GM20431 (cell line): ENCODE measurements around the gene ZNF146.
"Not testable (repeated sequence)": the region's sequence is repeated elsewhere in the genome, so short reads cannot be mapped to it uniquely, and the experiment has no call there.

Experiments
- in situ Hi-C: fragments of 300-500 bp; cut with MseI, MboI; formaldehyde crosslinking; loops from one replicate; pipeline ENCODE4 v1.15.0; 2020; ENCODE audit warnings: low sequenced_read_pairs; ENCODE audit not compliant: unreplicated experiment

The ZNF146 gene

DNA sequence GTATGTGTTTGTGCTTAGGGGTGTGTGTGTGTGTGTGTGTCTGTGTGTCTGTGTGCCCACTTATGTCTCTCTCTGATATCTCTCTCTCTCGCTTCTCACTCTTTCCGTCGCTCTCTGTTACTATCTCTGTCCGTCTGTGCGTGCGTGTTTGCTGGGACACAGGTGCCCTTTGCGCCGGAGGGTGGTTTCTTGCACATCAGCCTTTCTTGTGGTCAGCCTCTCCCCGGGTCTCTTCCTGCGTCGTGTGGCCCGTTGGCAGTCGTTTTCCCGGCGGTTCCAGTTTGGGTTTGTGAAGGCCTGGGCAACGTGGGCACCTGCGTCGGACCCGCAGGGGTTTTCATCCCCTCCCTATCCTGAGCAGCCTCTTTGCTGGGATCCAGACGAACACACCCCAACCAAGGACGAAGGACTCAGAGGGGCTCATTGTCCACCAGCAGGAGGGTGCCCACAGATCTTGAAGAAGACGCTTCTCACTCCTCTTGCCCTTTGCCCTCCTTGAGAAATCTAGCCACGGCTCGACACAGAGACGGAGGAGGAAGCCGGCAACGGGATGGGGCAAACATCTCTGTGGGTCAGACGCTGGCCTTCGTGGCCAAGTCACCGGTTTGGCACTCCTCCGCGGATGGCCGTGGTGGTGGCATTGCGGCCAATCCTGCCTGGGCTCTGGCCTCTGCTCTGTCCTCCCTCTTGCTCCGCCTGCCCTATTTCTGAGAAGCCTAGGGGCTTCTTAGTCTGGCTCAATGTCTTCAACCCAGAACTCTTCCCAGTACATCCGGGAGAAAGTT is 52.3 kb downstream of the ZNF146 start:
- in situ Hi-C loops: no loop called here

DNA sequence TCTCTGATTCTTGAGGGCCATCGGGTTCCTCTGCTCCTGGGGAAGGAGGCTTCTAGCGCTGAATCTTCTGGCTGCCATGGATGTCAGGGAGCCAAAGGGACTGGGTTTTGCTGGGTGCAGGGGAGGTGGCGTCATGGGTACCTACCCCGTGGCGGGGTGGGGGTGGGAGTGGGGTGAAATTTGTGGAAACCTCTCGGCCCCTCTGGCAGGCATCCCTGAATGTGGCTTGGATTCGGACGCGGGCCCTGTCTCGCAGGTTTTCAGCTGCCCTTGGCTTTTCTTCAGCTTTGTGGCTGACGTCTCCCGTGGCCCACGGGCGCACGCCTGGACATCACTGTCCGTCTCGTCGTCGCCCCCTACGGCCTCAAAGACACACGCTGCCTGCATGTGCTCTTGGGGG is 53.2 kb downstream of the ZNF146 start:
- in situ Hi-C loops: not testable (repeated sequence)

DNA sequence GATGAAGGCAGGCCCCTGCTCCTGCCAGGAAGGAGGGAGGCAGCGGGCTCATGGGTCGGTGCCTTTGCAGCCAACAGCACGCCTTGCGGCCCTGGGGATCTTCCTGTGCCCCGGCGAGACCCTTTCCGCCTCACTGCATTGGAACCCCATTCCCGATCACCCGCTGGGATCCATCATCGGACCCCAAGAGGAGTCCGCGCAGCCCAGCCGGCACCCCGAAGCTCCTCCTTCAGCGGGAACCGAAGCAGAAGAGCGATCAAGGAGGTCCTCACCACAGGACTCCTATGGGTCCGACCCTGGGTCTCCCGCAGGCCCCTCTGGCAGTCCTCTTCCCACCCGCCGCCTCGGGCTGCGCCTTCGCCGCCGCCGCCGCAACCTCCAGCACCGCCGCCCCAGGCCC is 53.7 kb downstream of the ZNF146 start:
- in situ Hi-C loops: not testable (repeated sequence)

DNA sequence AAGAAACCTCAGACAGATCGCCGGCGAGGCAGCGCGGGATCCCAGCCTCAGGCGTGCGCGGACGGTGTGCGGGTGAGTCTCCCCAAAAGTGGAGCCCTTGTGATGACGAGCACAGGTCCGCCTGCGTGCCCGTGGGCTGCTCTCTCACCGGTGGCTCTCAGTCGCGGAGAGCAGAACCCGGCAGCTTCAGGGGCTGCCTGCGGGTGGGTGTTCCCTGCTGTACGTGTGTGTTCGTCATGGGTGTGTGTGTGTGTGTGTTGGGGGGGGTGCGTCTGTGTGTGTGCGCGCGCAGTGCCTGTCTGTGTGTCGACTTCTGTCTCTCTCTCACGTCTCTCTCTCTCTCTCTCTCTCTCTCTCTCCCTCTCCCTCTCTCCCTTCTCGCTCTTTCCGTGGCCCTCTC is 54.4 kb downstream of the ZNF146 start:
- in situ Hi-C loops: not testable (repeated sequence)
